ENCODE measurements around the gene ELK4.

- TF ChIP-seq, protein P1, sequence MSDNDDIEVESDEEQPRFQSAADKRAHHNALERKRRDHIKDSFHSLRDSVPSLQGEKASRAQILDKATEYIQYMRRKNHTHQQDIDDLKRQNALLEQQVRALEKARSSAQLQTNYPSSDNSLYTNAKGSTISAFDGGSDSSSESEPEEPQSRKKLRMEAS (IDR thresholded peaks at IDR 0.05; ENCODE audit: insufficient read depth, insufficient read length): no peak
- TF ChIP-seq, protein P2, sequence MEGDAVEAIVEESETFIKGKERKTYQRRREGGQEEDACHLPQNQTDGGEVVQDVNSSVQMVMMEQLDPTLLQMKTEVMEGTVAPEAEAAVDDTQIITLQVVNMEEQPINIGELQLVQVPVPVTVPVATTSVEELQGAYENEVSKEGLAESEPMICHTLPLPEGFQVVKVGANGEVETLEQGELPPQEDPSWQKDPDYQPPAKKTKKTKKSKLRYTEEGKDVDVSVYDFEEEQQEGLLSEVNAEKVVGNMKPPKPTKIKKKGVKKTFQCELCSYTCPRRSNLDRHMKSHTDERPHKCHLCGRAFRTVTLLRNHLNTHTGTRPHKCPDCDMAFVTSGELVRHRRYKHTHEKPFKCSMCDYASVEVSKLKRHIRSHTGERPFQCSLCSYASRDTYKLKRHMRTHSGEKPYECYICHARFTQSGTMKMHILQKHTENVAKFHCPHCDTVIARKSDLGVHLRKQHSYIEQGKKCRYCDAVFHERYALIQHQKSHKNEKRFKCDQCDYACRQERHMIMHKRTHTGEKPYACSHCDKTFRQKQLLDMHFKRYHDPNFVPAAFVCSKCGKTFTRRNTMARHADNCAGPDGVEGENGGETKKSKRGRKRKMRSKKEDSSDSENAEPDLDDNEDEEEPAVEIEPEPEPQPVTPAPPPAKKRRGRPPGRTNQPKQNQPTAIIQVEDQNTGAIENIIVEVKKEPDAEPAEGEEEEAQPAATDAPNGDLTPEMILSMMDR (IDR thresholded peaks at IDR 0.05; ENCODE audit: extremely low read depth in 1 of 2, insufficient read depth in 1 of 2, low read depth in 1 of 2, low read length in 2 of 2): no peak
These were observed 60.1 kb downstream of the ELK4 start for GRCh38 chr1:205571747-205572146.
